Measurements from ENCODE around the gene CYP2S1.

- TF ChIP-seq CTCF (conservative IDR thresholded peaks at IDR 0.05 in 1 of 2, IDR thresholded peaks at IDR 0.05 in 1 of 2; ENCODE audit: extremely low read depth in 1 of 2, insufficient read depth in 1 of 2, low read depth in 1 of 2, low read length in 2 of 2) (no peak), EZH2 (IDR thresholded peaks at IDR 0.05; ENCODE audit: borderline replicate concordance, low read length) (no peak)
Observed at GRCh38 chr19:41245843-41246242, 52.8 kb downstream of the CYP2S1 start.
